GM19324 (cell line): ENCODE results near the gene GPRC5A.

Experiments
- ATAC-seq: cut with Tn5 transposase; IDR thresholded peaks from one replicate; pipeline ENCODE4 v1.9.1; 2021; ENCODE audit warnings: mild to moderate bottlenecking, moderate library complexity; ENCODE audit not compliant: unreplicated experiment, low FRiP score

The GPRC5A gene

DNA sequence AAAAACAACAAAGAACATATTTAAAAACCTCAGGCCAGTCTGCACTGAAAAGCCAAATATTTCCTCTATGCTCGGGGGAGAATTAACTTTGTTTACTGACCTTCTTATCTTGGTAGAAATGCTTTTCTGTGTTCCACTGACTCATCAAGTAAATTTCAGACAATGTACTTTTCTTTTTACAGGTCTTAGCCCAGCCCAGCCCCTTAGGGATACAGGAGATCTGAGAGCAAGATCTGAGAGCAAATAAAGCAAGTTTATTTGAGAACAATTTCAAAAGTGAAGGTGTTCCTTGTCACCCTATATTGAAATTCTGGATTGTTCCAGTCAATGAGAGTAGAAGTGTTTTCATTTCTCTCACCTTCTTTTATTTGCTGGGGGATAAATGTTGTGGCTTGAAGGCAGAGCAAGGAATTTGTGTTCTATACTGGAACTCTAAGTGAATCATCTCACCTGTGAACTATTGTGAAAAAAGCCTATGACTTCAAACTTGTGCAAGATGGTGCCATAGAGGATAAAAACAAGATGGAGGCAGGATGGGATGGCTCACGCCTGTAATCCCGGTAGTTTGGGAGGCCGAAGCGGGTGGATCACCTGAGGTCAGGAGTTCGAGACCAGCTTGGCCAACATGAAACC is 7.9 kb upstream of the GPRC5A start:
- ATAC-seq = no peak

DNA sequence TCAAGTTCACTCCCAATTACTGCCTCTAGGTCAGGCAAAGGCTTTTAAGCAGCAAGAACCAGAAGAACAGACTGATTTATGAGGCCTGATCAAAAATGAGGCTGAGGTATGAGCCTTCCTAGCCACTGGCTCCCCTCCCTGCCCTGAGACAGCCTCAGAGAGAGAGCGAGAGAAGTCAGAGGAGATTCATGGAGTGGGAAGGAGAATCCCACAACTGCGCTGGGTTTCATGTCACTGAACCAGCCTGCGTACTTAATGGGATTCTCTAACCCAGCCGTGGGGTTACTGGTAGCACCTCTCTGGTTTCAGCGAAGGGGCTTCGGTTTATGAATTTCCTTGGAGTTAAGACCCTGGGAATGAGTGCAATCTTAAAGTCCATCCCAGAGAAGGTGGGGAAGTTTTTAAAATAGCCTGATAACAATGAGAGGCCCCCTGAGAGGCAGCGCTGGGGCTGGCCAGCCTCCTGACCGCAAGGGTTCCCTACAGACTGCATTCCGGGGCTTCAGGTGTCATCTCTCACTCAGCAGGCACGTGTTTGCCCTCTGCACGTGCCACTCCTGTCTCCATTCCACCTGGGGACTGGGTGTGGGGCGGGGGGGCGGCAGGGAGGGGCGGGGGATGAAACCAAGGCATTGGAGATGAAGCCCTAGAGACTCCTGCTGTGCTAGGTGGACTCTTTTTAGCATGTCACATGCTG is 6.1 kb upstream of the GPRC5A start:
- ATAC-seq = no peak

DNA sequence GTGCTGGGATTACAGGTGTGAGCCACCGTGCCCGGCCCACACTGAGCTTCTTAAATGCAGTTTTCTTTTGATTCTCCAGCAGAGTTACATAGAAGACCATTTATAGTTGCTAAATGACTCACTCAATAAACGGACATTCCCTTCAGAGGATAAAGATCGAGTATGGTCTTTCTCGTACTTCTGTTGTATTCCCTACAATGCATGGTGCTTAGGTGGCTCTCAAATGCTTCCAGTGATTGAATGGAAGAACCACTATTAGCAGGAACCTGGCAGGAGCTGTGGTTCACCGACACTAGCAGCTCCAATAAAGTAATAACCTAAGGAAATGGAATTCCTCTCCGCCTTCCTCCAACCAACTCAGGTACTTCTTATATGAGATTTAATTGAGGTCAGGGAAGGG is 3.9 kb upstream of the GPRC5A start:
- no peak for ATAC-seq

DNA sequence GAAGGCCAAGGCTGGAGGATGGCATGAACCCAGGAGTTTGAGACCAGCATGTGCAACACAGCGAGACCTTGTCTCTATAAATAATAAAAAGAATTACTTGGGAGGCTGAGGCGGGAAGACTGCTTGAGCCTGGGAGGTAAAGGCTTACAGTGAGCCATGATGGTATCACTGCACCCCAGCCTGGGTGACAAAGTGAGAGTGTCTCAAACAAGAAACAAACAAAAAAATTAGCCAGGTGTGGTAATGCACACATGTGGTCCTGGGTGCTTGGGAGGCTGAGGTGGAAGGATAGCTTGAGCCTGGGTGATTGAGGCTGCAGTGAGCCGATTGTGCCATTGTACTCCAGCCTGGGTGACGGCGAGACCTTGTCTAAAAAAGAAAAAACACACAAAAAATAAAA is 1.7 kb upstream of the GPRC5A start:
- ATAC-seq = no peak

DNA sequence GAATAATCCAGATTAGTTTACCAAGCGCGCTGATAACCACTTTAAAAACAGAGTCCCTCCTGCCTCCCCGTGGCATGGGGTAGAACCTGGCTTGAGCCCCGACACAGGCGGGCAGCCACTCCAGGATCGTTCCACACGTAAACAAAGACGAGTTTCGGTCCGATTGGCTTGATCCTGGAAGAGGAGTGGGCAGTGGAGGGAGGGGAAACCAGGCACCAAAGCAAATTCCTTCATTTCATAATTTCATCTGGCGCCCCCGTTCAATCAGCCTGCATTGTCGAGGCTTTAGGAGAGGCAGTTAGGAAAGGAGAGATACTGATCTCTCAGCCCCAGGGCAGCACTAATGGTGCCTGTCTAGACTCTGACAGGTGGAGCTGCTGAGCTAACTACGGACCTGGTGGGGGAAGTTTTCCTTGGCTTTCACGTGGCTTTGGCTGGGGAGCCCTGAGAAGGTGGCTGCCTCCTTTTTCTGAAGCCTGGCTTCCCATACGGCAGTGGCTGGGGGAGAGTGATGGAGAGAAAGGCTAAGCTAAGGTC is 751 bp upstream of the GPRC5A start:
- ATAC-seq = no peak

DNA sequence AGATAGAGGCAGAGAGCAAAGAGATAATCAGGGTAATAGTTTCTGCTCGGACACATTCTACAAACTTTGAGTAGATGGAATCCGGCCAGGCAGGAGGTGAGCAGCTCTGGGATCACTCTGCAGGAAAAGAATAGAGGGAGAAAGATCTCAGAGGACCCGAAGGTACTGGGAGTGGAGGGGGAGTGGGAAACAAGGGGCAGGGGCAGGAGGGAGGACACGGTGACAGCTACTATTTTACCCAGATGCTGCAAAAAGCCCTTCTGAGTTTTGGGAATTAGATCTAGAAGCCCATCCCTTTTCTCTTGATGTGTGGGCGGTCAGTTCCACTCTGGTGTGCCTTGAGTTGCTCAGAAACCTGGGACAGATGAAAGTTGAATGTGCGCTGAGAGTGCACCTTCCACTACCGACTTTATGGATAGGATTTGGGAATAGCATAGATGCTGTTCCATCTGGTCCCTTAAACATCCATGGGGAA is 556 bp downstream of the GPRC5A start:
- ATAC-seq = no peak

DNA sequence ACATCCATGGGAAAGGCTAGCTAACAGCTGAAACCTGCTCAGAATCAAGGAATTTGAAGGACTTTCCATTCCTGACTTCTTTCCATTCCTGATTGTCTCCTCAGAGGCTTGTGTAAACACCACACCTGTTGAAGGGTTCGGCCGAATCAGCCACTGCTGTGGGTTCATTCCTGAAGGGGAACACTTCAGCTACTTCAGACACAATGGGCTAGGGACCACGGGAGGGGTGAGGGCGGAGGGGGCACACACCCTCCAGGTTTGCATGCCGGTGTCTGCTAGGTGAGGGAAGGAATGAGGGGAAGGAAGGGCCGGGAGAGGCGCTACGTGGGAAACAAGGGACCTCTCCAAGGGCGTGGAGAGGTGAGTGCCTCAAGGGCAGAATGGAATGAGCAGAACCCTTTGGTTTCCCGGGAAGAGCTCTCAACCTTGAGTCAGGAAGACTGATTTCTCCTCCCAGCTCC is 1.3 kb downstream of the GPRC5A start:
- ATAC-seq = no peak

DNA sequence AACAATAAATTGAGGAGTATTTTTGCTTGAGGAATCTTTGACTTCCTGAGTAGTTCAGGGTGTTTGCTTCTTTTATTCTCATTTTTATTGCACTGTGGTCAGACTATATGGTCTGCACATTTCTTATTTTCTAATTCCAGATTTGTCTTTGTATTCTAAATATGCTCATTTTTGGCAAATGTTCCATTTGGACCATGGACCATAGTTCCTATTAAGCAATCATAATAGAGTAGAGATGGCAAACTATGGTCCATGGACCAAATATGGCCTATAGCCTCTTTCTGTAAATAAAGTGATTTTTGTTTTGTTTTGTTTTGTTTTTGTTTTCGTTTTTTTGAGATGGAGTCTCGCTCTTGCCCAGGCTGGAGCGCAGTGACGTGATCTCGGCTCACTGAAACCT is 2.1 kb downstream of the GPRC5A start:
- ATAC-seq = no peak

DNA sequence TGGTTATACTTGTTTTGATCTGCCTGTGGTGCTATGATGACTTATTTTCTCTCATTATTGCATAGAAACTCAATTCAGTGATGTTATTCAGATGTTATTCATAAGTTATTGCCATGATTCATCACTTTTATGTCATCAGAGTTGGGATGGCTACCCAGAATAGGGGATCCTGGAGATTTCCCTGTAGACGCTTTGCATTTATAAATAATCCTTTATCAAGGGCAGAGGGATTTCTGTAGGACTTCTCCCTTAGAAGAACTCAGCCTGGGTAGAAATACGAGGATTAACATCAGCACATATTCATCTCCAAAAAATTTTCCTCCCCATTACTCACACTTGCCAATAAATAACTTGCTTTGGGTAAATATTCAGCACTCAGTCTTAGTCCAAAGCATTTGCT is 4.9 kb downstream of the GPRC5A start:
- ATAC-seq = no peak

DNA sequence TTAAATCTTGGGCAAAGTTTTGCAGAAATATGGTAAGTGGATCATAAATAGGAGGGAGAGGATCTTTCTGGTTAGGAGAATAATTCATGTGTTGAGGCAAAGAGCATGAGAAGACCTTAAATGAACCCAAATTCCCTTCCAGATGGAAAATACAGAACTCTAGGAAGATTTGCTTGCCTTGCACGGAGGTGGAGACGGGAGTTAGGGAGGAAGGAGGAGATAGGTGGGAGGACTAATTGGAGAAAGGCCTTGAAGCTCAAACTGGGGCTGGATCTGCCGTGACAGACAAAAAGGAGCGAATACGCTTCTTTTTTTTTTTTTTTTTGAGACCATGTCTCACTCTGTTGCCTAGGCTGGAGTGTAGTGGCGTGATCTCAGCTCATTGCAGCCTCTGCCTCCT is 5.9 kb downstream of the GPRC5A start:
- ATAC-seq = no peak

DNA sequence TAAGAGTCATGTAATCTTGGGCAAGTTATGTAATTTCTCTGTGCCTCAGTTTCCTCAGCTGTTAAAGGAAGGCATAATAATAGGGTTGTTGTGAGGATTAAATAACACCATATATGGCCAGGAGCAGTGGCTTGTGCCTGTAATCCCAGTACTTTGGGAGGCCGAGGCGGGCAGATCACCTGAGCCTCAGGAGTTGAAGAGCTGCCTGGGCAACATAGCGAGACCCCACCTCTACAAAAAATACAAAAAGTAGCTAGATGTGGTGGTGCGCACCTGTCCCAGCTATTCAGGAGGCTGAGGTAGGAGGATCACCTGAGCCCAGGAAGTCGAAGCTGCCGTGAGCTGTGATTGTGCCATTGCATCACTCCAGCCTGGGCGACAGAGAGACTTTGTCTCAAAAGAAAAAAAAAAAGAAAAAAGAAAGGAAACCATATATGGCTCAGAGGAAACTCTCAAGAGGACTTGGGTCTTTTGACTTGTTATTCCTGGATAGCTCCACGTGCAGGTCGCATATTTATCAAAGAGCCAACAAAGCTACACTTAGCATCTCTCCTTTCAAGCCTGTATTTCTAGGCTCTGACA is 6.9 kb downstream of the GPRC5A start:
- ATAC-seq = no peak

DNA sequence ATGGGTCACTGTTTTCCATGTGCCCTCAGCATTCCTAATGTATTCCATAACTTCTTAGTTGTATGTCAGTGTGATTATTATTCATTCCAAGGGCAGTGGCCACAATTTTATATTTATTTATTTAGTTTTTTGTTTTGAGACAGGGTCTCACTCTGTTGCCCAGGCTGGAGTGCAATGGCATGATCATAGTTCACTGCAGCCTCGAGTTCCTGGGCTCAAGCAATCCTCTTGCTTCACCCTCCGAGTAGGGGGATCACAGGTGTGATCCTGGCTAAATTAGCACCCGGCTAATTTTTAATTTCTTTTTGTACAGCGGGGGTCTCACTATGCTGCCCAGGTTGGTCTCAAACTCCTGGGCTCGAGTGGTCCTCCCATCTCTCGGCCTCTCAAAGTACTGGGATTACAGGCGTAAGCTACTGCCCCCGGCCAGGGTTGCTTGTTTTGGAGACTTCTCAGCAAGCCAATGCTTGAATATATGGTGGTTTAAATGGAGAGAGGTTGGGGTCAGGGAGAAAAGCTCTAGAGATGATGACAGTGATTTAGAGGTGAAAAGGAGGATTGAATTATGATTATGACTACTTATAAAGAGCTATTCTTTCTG is 7.6 kb downstream of the GPRC5A start:
- ATAC-seq = no peak

DNA sequence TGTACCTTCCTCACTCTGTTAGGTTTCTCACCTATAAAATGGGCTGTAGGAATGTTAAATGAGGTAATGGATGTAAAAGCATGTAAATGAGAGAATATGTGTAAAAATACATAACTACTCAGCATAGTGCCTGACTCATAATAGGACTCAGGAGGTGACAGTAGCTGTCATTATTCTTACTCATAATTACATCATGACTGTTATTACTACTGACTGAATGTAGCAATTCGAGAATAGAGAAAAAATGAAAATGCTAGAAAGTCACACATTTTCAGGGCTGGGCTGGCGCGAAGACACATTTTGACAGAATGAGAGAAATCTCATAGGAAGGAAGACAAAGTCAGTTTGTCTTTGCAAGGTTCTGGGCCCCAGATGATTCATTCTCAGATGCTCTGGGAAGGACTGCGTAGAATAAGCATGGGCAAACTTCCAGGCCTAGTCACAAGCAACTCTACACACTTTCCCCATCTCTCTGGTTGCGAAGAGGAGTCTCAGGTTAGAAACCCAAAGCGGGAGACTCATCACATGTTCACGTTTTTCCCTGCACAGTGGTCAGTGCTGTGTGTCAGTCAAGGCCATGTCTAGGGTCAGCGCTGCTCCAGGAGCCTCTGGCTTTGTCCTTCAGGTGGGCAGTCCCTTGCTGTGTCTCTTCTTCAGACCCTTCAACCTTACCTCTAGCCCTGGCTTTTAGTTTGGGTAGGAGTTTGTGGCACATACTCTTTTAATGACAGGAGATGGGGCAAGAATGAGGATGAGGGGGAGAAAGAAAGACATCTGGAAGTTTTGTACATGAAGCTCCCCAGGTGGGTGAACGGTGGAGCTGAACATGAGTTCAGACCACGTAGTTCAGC is 8.4 kb downstream of the GPRC5A start:
- ATAC-seq = no peak

DNA sequence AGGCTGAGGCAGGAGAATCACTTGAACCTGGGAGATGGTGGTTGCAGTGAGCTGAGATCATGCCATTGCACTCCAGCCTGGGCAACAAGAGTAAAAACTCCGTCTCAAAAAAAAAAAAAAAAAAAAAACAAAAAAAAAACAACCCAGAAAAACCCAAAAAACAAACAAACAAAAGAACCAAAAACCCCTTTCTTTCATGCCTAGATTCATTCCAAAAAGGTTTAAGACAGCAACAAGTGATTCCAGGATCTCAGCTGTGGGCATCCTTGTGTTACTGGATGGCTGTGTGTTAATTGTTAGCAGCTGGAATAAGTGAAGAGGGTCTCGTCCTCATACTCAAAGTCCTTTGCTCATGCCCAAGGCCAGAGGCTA is 9.4 kb downstream of the GPRC5A start:
- no peak for ATAC-seq

DNA sequence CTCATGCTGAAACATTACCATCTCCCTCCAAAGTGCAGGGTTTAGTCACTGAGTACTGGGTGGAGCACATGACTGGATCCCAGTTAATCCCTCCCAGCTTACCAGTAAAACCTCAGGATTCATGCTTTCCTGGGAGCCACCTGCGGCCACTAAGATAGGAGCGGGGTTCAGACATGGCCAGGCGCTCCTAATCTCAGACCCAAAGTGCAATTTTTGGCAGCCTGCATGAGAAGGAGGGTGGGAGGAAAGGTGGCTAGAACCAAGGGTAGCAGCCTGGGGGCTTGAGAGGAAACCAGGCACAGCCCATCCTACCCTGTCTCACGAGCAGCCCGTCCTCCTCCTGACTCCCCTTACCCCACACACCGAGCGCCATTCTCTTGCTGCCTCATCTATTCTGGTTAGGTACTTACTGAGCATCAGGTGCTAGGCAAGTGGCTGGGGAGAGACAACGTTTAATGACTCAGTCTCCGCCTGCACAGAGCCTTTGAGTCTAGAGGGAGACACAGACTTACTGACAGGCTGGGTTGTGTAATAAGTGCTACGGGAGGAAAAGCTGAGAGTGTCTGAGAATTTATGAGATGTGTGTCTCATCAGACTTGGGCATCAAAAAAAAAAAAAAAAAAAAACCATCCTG is 9.9 kb downstream of the GPRC5A start:
- no peak for ATAC-seq

DNA sequence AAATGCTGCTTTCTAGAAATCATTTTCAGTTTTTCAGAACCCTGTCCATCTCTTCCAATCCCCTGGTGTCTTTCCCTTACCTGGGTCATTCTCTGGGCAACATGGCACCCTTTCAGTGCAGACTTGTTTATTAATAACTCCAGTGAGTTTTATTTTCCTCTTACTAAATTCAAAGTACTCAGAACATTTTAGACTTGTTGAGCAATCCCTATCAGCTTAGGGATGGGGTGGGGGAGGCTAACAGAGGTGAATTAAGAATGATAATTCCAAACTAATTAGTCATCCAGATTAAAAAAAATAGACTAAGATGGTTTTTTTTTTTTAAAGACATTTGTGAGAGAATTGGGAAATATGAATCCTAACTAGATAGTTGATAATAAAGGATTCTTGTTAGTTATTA is 10.7 kb downstream of the GPRC5A start:
- ATAC-seq = no peak

DNA sequence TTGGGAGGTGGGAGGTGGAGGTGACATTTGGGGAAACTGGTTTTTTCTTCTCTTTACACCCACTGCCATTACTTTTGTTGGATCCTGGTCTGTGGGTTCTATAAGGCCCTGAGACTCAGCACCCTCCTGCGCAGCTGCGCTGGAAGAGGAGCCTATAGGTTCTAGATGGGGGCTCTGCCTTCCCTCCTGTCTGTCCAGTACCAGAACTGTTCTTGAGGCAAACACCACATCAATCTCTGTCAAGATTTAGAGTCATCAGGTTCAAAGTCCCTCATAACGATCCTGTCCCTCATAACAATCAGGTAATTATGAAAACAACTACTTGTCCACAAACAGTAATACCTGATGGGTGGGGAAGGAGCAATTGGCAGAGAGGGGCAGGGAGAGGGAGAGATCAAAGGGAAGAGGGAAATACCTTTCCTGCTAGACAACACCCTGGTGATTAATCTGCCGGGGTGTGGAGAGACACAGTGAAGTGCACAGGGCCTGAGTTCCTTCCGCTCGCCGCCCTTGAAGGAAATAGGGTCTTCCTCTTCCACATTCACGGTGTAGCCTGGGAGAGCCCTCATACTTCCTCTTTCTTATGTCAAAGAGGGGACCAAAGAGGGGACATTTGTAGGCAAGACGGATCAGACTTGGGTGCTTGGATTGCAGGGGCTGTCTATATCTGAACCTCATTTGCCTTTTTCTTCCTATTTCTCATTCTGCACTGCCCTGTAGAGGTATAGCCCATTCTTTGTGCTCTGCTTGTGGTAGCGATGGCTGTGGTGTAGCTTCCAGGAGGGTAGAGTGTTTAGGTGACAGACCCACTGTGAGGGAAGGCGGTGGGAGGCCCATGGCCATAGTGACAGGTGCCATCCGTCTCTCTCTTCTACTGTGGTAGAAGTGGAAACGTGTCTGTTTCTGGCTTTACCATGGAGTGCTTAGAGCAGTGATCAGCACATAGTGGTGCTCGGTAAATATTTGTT is 12.6 kb downstream of the GPRC5A start:
- ATAC-seq = no peak

DNA sequence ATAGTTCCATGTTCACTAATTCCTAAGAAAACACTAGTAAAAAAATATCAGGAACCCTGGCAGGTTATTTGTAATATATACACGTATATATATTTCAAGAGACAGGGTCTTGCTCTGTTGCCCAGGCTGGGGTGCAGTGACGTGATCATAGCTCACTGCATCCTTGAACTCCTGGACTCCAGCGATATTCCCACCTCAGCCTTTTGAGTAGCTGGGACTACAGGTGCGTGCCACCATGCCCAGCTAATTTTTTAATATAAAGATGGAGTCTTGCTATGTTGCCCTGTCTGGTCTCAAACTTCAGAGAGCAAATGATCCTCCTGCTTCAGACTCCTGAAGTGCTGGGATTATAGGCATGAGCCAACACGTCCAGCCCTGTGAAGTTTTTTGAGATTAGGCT is 16.2 kb downstream of the GPRC5A start:
- no peak for ATAC-seq

DNA sequence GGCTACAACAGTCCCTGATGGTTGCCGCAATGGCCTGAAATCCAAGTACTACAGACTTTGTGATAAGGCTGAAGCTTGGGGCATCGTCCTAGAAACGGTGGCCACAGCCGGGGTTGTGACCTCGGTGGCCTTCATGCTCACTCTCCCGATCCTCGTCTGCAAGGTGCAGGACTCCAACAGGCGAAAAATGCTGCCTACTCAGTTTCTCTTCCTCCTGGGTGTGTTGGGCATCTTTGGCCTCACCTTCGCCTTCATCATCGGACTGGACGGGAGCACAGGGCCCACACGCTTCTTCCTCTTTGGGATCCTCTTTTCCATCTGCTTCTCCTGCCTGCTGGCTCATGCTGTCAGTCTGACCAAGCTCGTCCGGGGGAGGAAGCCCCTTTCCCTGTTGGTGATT is 16.9 kb downstream of the GPRC5A start:
- no peak for ATAC-seq
